ENCODE data around the gene LASP1NB. TPM values are rescaled to one million over a fixed set of nuclear protein-coding genes. Genes with fewer than 3 reads are reported as not detected.

Gene LASP1NB

DNA sequence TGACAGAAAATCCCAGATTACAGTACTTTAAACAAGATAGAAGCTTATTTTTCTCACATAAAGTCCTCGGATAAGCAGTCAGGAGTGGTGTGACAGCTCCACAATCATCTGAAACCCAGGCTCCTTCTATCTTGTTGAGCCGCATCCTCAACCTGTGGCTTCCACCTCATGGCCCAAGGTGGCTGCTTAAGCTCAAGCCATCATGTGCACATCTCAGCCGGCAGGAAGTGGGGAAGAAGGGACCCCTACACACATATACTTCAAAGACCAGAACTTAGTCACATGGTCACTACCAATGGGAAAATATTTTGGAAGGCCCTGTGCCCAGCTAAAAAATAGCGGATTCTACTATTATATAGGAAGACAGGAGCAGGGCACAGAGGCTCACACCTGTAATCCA, 52.8 kb downstream of the LASP1NB start:
- no peaks in the 10 kb centered on the region for H3K9me3 ChIP-seq (ENCODE audit: control insufficient read depth, insufficient read depth, low read depth, low read length)
- no peak for ATAC-seq
- no peak for DNase-seq (ENCODE audit: low read depth, low spot score)
- TF ChIP-seq, protein P1, sequence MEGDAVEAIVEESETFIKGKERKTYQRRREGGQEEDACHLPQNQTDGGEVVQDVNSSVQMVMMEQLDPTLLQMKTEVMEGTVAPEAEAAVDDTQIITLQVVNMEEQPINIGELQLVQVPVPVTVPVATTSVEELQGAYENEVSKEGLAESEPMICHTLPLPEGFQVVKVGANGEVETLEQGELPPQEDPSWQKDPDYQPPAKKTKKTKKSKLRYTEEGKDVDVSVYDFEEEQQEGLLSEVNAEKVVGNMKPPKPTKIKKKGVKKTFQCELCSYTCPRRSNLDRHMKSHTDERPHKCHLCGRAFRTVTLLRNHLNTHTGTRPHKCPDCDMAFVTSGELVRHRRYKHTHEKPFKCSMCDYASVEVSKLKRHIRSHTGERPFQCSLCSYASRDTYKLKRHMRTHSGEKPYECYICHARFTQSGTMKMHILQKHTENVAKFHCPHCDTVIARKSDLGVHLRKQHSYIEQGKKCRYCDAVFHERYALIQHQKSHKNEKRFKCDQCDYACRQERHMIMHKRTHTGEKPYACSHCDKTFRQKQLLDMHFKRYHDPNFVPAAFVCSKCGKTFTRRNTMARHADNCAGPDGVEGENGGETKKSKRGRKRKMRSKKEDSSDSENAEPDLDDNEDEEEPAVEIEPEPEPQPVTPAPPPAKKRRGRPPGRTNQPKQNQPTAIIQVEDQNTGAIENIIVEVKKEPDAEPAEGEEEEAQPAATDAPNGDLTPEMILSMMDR (IDR thresholded peaks at IDR 0.05), result no peak
- TF ChIP-seq TCF7L2 (IDR thresholded peaks at IDR 0.05; ENCODE audit: low read depth, low read length) (no peak), POLR2AphosphoS5 (IDR thresholded peaks at IDR 0.05; ENCODE audit: low read depth, low read length) (no peak)
- H3K27ac ChIP-seq (ENCODE audit: low read length), result no peak overlapping the region
- ChIA-PET POLR2A (no interaction called here), CTCF (no interaction called here)
- no peak overlapping the region for H3K4me3 ChIP-seq (ENCODE audit: low read depth in 2 of 2, low read length in 2 of 2)
- in situ Hi-C loops (cut with HindIII; ENCODE audit: low pct_unique_long_range_greater_than_20kb, low sequenced_read_pairs), result no loop called here
- no peaks in the 10 kb centered on the region for H3K4me1 ChIP-seq (ENCODE audit: control insufficient read depth, insufficient read depth, low read length)
- H3K36me3 ChIP-seq (ENCODE audit: control insufficient read depth, insufficient read depth, low read length), result no peaks in the 10 kb centered on the region
- no peaks in the 10 kb centered on the region for H3K27me3 ChIP-seq (ENCODE audit: control insufficient read depth, insufficient read depth, low read length)
- intact Hi-C loops (cut with micrococcal nuclease; ENCODE audit: unreplicated experiment), result no loop called here
- BruUV-seq (replicated peaks), result no TSS peak

Small RNA genes within 50 kb of the gene (microRNA-seq; reads per million reads assigned to microRNA genes)
- not detected for gene MIR6779 (ENCODE audit: unreplicated experiment)

Other genes with a start within 250 kb of the LASP1NB start
- gene MLLT6, start 220.3 kb upstream of the LASP1NB start, total RNA-seq (2021; ENCODE audit: unreplicated experiment), result 50.6 TPM
- 45.0 TPM for gene CISD3, start 195.3 kb upstream of the LASP1NB start, total RNA-seq (2021; ENCODE audit: unreplicated experiment)
- 43.9 TPM for gene PCGF2, start 177.3 kb upstream of the LASP1NB start, total RNA-seq (2021; ENCODE audit: unreplicated experiment)
- gene PSMB3, start 172.9 kb upstream of the LASP1NB start, total RNA-seq (2021; ENCODE audit: unreplicated experiment), result 233 TPM
- gene PIP4K2B, start 126.1 kb upstream of the LASP1NB start, total RNA-seq (2021; ENCODE audit: unreplicated experiment), result 42.3 TPM
- gene CWC25, start 100.3 kb upstream of the LASP1NB start, total RNA-seq (2021; ENCODE audit: unreplicated experiment), result 13.6 TPM
- 649 TPM for gene RPL23, start 71.9 kb upstream of the LASP1NB start, total RNA-seq (2021; ENCODE audit: unreplicated experiment)
- 112 TPM for gene LASP1, start 55.6 kb upstream of the LASP1NB start, total RNA-seq (2021; ENCODE audit: unreplicated experiment)
- not detected for gene FBXO47, start 41.8 kb downstream of the LASP1NB start, total RNA-seq (2021; ENCODE audit: unreplicated experiment)
- not detected for gene PLXDC1, start 226.0 kb downstream of the LASP1NB start, total RNA-seq (2021; ENCODE audit: unreplicated experiment)
- not detected for gene ARL5C, start 240.5 kb downstream of the LASP1NB start, total RNA-seq (2021; ENCODE audit: unreplicated experiment)

All from Panc1 (cell line).